CD14-positive monocyte (primary cell): ENCODE results near the gene TTC39B. TPM values are rescaled to one million over a fixed set of nuclear protein-coding genes. Genes with fewer than 3 reads are reported as not detected.

ENCODE experiments used
- DNase-seq, 3 donors: peaks; one replicate each; pipeline ENCODE4 v3.0.0-alpha.2; 2011 to 2022
- H2AFZ ChIP-seq: 2 replicates; pipeline ENCODE4 v1.6.0; 2012; ENCODE audit warnings: mild to moderate bottlenecking, low read depth, low read length, inconsistent platforms; ENCODE audit not compliant: insufficient read depth, poor library complexity, severe bottlenecking
- H3K27ac ChIP-seq, 2 donors: 1 replicate in 1 of 2; 2 replicates in 1 of 2; pipeline ENCODE4 v1.5.1; 2012 to 2013; ENCODE audit warnings: low read length in 2 of 2, control low read depth in 1 of 2, inconsistent platforms in 1 of 2, low read depth in 1 of 2, mild to moderate bottlenecking in 1 of 2
- H3K27me3 ChIP-seq, 2 donors: one replicate each; pipeline versions ENCODE4 v1.6.0 to v1.6.1; 2011 to 2013; ENCODE audit warnings: low read length in 2 of 2; ENCODE audit not compliant: control insufficient read depth in 2 of 2, insufficient read depth in 2 of 2
- H3K36me3 ChIP-seq, 2 donors: replicated peaks in 1 of 2; 1 replicate in 1 of 2; 2 replicates in 1 of 2; pipeline versions ENCODE4 v1.5.1 to v1.6.1; 2012 to 2013; ENCODE audit warnings: low read length in 2 of 2, control low read depth in 1 of 2, inconsistent platforms in 1 of 2, mild to moderate bottlenecking in 1 of 2; ENCODE audit not compliant: insufficient read depth in 2 of 2, control insufficient read depth in 1 of 2
- H3K4me1 ChIP-seq, 2 donors: 1 replicate in 1 of 2; 2 replicates in 1 of 2; pipeline versions ENCODE4 v1.5.1 to v1.6.1; 2012 to 2013; ENCODE audit warnings: low read length in 2 of 2, control low read depth in 1 of 2, inconsistent platforms in 1 of 2, mild to moderate bottlenecking in 1 of 2, moderate library complexity in 1 of 2; ENCODE audit not compliant: insufficient read depth in 2 of 2, control insufficient read depth in 1 of 2
- H3K4me2 ChIP-seq: replicated peaks from 2 replicates; pipeline ENCODE3; 2012; ENCODE audit warnings: low read length, moderate library complexity, mild to moderate bottlenecking; ENCODE audit not compliant: poor library complexity, severe bottlenecking; ENCODE audit errors: extremely low read depth
- H3K4me3 ChIP-seq, 3 experiments: fragments of 200-600 bp in 1 of 3; sonication (generic) in 1 of 3; replicated peaks in 1 of 3; 1 replicate in 2 of 3; 2 replicates in 1 of 3; pipeline ENCODE4 v1.5.1; 2011 to 2013; ENCODE audit warnings: low read length in 3 of 3, mild to moderate bottlenecking in 3 of 3, control low read depth in 2 of 3, low read depth in 2 of 3, inconsistent platforms in 1 of 3, moderate library complexity in 1 of 3
- H3K79me2 ChIP-seq: 2 replicates; pipeline ENCODE4 v1.6.0; 2012; ENCODE audit warnings: mild to moderate bottlenecking, control low read depth, inconsistent platforms, low read length, moderate library complexity; ENCODE audit not compliant: insufficient read depth
- H3K9ac ChIP-seq: 2 replicates; pipeline ENCODE4 v1.6.0; 2017; ENCODE audit warnings: low read length, mild to moderate bottlenecking; ENCODE audit not compliant: insufficient read depth, poor library complexity, severe bottlenecking
- H3K9me3 ChIP-seq, 2 donors: replicated peaks in 1 of 2; 1 replicate in 1 of 2; 2 replicates in 1 of 2; pipeline versions ENCODE4 v1.5.1 to v1.6.1; 2012 to 2013; ENCODE audit warnings: low read length in 2 of 2, control low read depth in 1 of 2; ENCODE audit not compliant: control insufficient read depth in 1 of 2, insufficient read depth in 1 of 2
- H4K20me1 ChIP-seq: 2 replicates; pipeline ENCODE4 v1.6.0; 2012; ENCODE audit warnings: mild to moderate bottlenecking, low read length, control low read depth, moderate library complexity; ENCODE audit not compliant: insufficient read depth
- H3K27ac Mint-ChIP-seq, 7 donors: one replicate each; pipeline ENCODE4 v1.8.0; 2020; ENCODE audit warnings: mild to moderate bottlenecking in 7 of 7, mixed read lengths in 7 of 7, moderate library complexity in 6 of 7, inconsistent platforms in 2 of 7
- H3K27me3 Mint-ChIP-seq, 3 donors: one replicate each; pipeline ENCODE4 v1.8.0; 2021 to 2022; ENCODE audit warnings: low read depth in 3 of 3, mild to moderate bottlenecking in 3 of 3, mixed read lengths in 3 of 3, moderate library complexity in 3 of 3, inconsistent platforms in 1 of 3
- H3K36me3 Mint-ChIP-seq, 2 donors: one replicate each; pipeline ENCODE4 v1.8.0; 2020; ENCODE audit warnings: mixed read lengths in 2 of 2, inconsistent platforms in 1 of 2, mild to moderate bottlenecking in 1 of 2
- H3K4me1 Mint-ChIP-seq: one replicate; pipeline ENCODE4 v1.8.0; 2020; ENCODE audit warnings: mild to moderate bottlenecking, mixed read lengths
- H3K4me3 Mint-ChIP-seq, 2 donors: one replicate each; pipeline ENCODE4 v1.8.0; 2020; ENCODE audit warnings: mild to moderate bottlenecking in 2 of 2, mixed read lengths in 2 of 2, moderate library complexity in 1 of 2
- H3K9me3 Mint-ChIP-seq, 7 donors: one replicate each; pipeline ENCODE4 v1.8.0; 2020 to 2022; ENCODE audit warnings: mixed read lengths in 7 of 7, mild to moderate bottlenecking in 6 of 7, moderate library complexity in 6 of 7, inconsistent platforms in 2 of 7
- CTCF ChIP-seq: fragments of 200-600 bp; IDR thresholded peaks from one replicate; pipeline ENCODE4 v1.8.0; 2022; ENCODE audit warnings: antibody characterized with exemption, mild to moderate bottlenecking
- WGBS: methylation state at CpG from one replicate; pipeline ENCODE4 v1.1.5; 2013; ENCODE audit warnings: missing lambda C conversion rate; ENCODE audit not compliant: insufficient coverage; 5-methylcytosine and 5-hydroxymethylcytosine counted together
- intact Hi-C, 2 donors: fragments of 100-400 bp; cut with micrococcal nuclease; formaldehyde crosslinking; loops; one replicate each; pipeline versions ENCODE4 v1.15.0 to v1.15.1; 2023
- polyA plus RNA-seq, 3 donors: library from polyadenylated mRNA; depleted of rRNA in 1 of 3; unstranded in 2 of 3; stranded (reverse) in 1 of 3; fragments of 300-500 nt in 2 of 3; fragments of >200 nt in 1 of 3; fragmentation: Illumina TruSeq in 2 of 3; gene quantifications; 1 replicate in 2 of 3; 2 replicates in 1 of 3; pipeline ENCODE4 v1.2.3, GENCODE V29; 2012 to 2021

Gene TTC39B
- polyA plus RNA-seq, 3 donors = 0.87 to 5.3 (median 3.1) TPM

- Histone ChIP-seq H3K79me2 (no peaks in the 10 kb centered on the region), H3K4me2 (no peak overlapping the region), H3K36me3 (peaks cover 0 to 6% of the 10 kb centered on the region in 2 donors), H3K9me3 (no peaks in the 10 kb centered on the region), H3K27me3 (no peaks in the 10 kb centered on the region), H3K4me1 (no peaks in the 10 kb centered on the region), H2AFZ (no peak overlapping the region), H3K27ac (no peak overlapping the region), H3K9ac (no peak overlapping the region), H4K20me1 (no peaks in the 10 kb centered on the region), H3K4me3 (no peak overlapping the region)
- intact Hi-C loops = no loop called here
- Mint-ChIP-seq H3K4me3 (no peak overlapping the region), H3K9me3 (peaks cover 0 to 6% (median 0%) of the 10 kb centered on the region in 7 donors), H3K27ac (no peak overlapping the region), H3K4me1 (no peaks in the 10 kb centered on the region), H3K36me3 (peaks cover 21 to 29% of the 10 kb centered on the region in 2 donors), H3K27me3 (no peaks in the 10 kb centered on the region)
- WGBS = no CpG with 5 or more reads among the region's 1 CpG
- no peak for DNase-seq
- no peak for TF ChIP-seq CTCF
Measured at GRCh38 chr9:15180124-15180523, 126.9 kb downstream of the TTC39B start.

- H3K27ac ChIP-seq = no peak overlapping the region
- intact Hi-C loops = no loop called here
- DNase-seq = no peak
- H3K4me3 Mint-ChIP-seq = no peak overlapping the region
- H3K36me3 Mint-ChIP-seq = peaks cover 24 to 25% of the 10 kb centered on the region in 2 donors
- H3K27ac Mint-ChIP-seq = no peak overlapping the region
- H2AFZ ChIP-seq = no peak overlapping the region
- no peaks in the 10 kb centered on the region for H3K4me1 ChIP-seq
- H3K9ac ChIP-seq = no peak overlapping the region
- no peaks in the 10 kb centered on the region for H3K27me3 Mint-ChIP-seq
- WGBS = no CpG with 5 or more reads among the region's 3 CpGs
- peaks cover 0 to 6% of the 10 kb centered on the region in 2 donors for H3K36me3 ChIP-seq
- TF ChIP-seq CTCF = no peak
- H3K9me3 Mint-ChIP-seq = peaks cover 0 to 6% (median 0%) of the 10 kb centered on the region in 7 donors
- H3K9me3 ChIP-seq = no peaks in the 10 kb centered on the region
- no peaks in the 10 kb centered on the region for H4K20me1 ChIP-seq
- H3K4me3 ChIP-seq = no peak overlapping the region
- no peak overlapping the region for H3K4me2 ChIP-seq
- H3K27me3 ChIP-seq = no peaks in the 10 kb centered on the region
- H3K4me1 Mint-ChIP-seq = no peaks in the 10 kb centered on the region
- no peaks in the 10 kb centered on the region for H3K79me2 ChIP-seq
Measured at GRCh38 chr9:15178631-15179030, 128.4 kb downstream of the TTC39B start.
